SK-N-SH (cell line): Measurements from ENCODE around the gene SAMD9.

Experiments used
- CTCF ChIP-seq: fragments of 200-600 bp; sonication (generic); IDR thresholded peaks from 2 replicates; pipeline ENCODE4 v1.6.1; 2017; ENCODE audit warnings: antibody characterized with exemption, mild to moderate bottlenecking, moderate library complexity
- ELF1 ChIP-seq: IDR thresholded peaks from 2 replicates; pipeline ENCODE4 v1.4.0; 2012
- IRF3 ChIP-seq: fragments of 150-350 bp; IDR thresholded peaks from 2 replicates; pipeline ENCODE4 v1.6.1; 2016; ENCODE audit warnings: mild to moderate bottlenecking, low read depth, low read length
- JUND ChIP-seq: IDR thresholded peaks from 2 replicates; pipeline ENCODE4 v1.4.0; 2012
- POLR2AphosphoS5 ChIP-seq: IDR thresholded peaks from 2 replicates; pipeline ENCODE4 v1.6.1; 2012; ENCODE audit warnings: low read depth, low read length
- RCOR1 ChIP-seq: fragments of 150-350 bp; IDR thresholded peaks from 2 replicates; pipeline ENCODE4 v1.6.1; 2017; ENCODE audit warnings: antibody characterized with exemption, low read length
- SIN3A ChIP-seq: IDR thresholded peaks from 2 replicates; pipeline ENCODE4 v1.6.1; 2012; ENCODE audit warnings: low read depth, mild to moderate bottlenecking, low read length, moderate library complexity, borderline replicate concordance
- SMC3 ChIP-seq: IDR thresholded peaks from 2 replicates; pipeline ENCODE4 v1.6.1; 2012; ENCODE audit warnings: low read depth, low read length, improper control_type of control experiment

- TF ChIP-seq CTCF (no peak), POLR2AphosphoS5 (no peak), IRF3 (no peak), SIN3A (no peak), SMC3 (no peak), ELF1 (no peak), RCOR1 (no peak), JUND (no peak)
These were observed 1.6 kb upstream of the SAMD9 start for GRCh38 chr7:93119191-93119905.
